Head of caudate nucleus (tissue), 42 donors: ENCODE results near the gene FAM168A.

Source experiments
- DNase-seq, 42 donors: peaks; one replicate each; pipeline versions ENCODE4 v3.0.0 to v3.0.0-alpha.2; 2020 to 2021; ENCODE audit warnings: mixed read lengths in 7 of 42
- intact Hi-C: fragments of 100-400 bp; cut with DNase I; formaldehyde crosslinking; loops from one replicate; pipeline ENCODE4 v1.15.0; 2022

FAM168A gene

DNA sequence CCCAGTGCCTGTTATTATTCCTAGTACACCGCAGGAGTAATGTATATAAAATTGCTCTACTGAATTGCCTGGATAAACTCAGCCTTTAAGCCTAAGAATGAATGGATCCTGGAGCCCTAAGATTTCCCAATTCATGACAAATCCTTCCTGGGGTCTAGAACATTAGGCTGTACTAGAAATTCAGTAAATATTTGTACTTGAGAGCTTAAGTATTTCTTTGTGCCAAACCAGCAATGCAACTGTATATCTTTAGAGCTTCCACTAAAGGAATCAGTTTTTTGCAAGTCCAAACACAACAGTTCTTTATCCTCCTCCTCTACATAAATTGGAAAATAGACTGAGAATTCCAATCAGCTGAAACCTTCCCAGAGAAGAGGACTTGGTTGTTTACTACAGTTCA lies 65.6 kb downstream of the FAM168A start:
- intact Hi-C loops = loop anchor here (10.0 kb wide), 1 partner anchor 62 kb away; the partner anchor contains the start of gene FAM168A
- DNase-seq = no peak

DNA sequence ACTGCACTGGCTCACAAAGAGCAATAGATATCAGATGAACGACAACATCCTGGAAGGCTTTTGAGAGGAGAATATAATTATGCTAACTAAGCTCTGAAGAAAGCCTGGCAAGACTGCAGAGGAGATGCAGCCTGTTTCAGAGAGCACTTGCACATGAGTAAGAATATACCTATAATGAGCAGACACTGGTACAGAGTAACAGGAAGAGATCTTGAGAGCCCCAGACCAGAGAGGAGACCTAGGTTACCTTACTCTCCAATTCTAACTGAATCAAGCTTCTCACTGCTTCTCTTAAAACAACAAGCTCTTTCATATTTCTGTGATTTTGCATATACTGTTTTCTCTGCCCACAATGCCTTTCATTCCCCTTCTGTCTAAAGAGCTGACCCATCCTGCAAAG lies 66.5 kb downstream of the FAM168A start:
- intact Hi-C loops = loop anchor here (10.0 kb wide), 1 partner anchor 63 kb away; the partner anchor contains the start of gene FAM168A
- DNase-seq = peak in 2 of 42 donors; percentile 6 to 23

DNA sequence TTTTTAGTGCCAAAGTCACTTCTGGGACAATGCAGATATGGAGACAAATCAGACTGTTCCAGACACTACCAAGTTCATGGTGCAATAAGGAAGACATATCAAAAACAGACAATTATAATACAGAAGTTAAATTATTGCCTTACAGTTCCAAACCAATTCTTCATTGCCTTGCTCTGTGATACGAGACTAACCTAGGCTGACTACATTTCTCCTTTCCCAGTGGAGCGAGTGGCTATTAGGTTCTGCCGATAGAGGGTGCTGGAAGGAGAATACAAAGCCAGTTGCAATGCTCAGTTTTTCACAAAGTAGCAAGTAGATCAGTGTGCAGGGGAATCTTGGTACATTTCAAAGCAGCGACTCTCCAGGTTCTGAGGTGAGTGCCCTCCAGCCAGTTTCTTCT lies 67.8 kb downstream of the FAM168A start:
- intact Hi-C loops = loop anchor here (10.0 kb wide), 1 partner anchor 65 kb away; the partner anchor contains the start of gene FAM168A
- no peak for DNase-seq

DNA sequence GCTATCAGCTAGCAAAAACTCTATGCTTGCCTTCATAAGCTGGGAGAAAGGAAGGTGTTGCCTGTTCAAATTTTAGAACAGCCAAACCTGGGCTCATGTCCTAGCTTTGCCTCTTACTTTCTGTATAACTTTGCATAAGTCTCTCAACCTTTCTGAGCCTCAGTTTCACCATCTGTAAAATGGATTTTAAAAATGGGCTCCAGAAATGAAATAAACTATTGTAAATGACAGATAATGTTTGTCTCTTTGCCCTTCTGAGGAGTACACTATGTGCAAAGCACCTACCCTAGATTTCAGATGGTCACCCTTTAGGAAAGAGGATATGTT lies 68.7 kb downstream of the FAM168A start:
- intact Hi-C loops = no loop called here
- no peak for DNase-seq

DNA sequence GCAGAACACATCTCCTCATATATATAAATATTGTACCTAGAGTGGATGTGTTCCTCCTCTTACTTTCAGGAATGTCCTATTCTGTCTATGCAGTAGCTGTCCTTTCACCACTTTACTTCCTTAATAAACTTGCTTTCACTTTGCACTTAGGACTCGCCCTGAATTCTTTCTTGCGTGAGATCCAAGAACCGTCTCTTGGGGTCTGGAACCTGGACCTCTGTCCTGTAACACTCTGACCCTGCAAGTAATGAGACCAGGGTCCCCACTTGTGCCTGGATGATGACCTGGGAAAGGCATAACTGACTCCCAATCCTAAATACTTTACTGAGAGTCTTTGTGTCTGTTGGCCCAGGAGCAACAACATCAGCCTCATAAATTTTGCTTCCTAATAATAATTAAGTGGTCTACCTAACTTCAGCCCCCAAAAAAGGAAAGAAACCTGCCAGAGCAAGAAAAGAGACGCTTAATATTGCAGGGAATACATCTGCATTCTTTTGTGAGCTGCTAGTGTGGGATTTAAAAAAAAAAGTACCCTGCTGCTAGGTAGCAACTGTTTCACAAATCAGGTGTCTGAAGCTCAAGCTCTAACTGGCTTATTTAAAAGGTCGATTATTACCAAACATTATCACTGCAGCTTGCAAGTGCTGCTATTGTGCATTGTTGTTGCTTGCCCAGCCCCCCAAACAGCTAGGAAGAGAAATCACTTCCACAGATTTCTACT lies 69.3 kb downstream of the FAM168A start:
- intact Hi-C loops = no loop called here
- DNase-seq = peak in 9 of 42 donors; percentile 10 to 50 (median 36)

DNA sequence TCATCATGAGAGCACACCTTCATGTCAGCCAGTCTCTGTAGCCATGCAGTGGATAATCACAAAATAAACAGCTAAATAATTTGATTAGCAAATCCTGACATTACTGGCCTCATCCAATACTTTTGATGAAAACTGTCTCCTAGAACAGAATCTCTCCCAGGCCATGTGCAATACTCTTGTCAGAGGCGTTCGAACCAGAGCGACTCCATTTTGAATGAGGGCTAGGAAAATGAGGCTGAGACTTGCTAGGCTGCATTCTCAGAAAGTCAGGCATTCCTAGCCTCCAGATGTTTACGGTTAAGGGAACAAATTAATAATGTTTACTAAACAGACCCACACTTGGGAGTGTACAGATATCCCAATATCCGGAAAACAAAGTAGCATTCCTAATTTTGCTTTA lies 69.9 kb downstream of the FAM168A start:
- intact Hi-C loops = no loop called here
- DNase-seq = no peak

DNA sequence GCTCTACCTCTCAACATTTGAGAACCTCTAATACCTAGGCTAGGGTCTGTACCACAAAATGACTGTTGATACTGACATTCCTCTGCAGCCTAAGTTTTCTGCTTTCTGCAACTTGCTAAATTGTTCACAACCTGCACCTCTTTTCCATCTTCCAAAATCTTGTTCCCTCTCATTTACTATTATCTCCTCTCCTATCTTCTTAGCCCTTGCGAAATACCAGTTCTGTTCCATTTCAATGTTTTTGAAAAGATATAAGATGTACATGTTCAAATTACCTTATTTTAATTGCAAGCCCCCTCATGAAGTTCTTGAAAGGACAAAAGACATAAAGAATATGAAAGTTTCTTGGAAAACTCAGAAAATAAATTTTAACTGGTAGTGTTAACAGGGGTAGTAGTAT lies 72.3 kb downstream of the FAM168A start:
- intact Hi-C loops = no loop called here
- no peak for DNase-seq

DNA sequence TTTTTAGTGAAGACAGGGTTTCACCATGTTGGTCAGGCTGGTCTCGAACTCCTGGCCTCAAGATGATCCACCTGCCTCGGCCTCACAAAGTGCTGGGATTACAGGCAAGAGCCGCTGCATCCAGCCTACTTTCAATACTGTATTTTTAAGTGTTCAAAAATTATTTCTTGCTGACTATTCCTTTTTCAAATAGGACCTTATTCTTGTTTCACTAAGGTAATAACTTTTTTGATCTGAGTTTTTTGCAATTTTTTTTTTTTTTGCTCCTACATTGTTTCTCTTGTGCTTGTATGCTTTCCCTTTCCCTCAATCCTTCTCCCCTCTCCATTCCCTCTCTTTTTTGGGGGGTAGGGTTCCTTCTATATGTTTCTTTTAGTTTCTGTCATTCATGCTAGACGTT lies 73.1 kb downstream of the FAM168A start:
- intact Hi-C loops = no loop called here
- DNase-seq = no peak

DNA sequence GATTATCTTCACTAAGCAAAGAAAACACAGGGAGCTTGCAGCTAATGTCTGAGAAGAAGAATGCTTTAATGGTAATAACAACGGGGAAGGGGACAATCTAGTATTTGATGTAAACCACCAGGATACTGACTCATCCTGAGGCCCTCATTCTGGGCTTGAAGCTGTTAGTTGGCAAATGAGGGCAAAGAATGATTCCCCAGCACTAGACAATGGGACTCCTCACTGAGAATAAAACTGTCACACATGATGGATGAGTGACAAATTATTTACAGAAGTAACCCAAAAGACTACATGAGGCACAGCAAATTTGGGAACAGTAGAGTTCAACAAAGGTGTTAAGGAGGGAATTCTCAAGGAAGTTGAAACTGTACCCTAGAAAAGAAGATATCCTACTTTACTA lies 76.3 kb downstream of the FAM168A start:
- peak in 5 of 42 donors; percentile 15 to 52 (median 25) for DNase-seq
- intact Hi-C loops = no loop called here

DNA sequence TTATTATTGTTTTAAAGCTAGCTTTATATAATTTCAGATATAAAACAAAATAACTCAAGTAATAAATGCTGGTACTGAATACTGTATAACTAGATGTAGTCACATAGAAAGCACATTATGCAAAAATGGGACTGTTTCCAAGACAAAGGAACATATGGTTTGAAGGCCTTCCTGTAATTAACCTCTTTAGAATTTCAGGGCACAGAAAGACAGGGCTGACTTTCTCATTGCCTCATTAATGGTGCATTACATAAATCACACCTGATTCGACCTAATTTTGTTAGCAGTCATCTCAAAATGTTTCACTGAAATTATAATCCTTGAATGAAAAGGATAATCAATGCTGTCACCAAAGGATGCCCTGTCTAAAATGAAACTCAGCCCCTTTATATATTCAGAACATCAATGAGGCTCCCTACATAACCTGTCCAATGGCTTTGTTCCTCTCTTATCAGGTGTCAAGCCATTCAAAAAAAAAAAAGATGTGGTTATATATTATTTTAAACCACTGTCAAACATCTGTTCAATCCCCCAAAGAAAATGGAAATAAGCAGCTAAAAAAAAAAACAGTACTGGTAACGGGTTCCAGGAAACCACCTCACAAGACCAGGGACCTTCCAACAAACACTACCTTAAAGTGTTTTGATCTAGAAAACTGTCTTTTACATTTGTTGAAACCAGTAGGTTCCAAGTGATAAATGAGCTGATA lies 77.4 kb downstream of the FAM168A start:
- intact Hi-C loops = no loop called here
- no peak for DNase-seq

DNA sequence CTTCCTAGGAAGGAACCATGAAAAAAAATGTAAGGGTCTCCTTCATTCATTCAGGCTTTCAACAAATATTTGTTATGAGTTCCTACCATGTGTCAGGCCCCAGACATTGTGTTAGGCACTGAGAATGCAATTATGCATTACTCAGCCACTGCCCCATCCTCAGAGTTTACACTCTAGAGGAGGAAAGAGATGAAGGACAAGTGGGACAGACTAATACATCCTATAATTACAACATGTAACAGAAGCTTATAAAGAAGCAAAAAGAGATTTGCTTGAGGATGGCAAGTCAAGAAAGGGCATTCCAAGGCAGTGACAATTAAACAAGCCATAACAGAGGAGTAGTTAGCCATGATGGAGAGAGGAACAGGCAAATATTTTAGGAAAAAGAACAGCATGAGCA lies 78.6 kb downstream of the FAM168A start:
- DNase-seq = no peak
- intact Hi-C loops = no loop called here

DNA sequence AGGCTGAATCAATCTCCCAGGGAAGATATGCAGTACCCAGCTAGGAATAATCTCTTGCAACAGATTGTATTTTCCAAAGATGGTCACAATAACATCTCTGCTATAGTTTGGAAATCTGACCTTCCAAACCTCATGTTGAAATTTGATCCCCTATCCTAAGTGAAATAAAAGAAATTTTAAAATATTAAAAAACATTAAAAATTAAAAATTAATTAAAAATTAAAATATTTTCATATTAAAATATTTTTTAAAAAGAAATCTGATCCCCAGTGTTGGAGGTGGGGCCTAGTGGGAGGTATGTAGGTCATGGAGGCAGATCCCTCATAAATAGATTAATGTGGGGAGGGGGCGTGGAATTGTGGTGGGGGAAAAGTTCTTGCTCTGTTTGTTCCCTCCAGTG lies 79.7 kb downstream of the FAM168A start:
- intact Hi-C loops = no loop called here
- no peak for DNase-seq

DNA sequence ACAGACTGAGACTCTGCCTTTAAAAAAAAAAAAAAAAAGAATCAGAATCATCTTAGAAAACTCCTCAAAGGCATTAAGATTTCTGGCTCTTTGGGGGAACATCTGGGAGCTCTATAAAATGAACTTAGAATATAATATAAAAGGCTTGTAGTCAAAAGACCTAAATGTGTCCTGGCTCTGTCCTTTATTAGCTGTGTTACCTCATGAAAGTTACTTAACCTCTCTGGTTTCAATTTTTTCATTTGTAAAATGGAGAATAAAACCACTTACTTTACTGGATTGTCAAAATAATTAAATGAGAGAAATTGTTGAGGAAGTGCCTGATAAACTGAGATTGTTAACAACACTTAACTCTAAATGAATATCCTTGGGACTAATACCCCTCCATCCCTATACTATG lies 81.8 kb downstream of the FAM168A start:
- DNase-seq = no peak
- intact Hi-C loops = no loop called here

DNA sequence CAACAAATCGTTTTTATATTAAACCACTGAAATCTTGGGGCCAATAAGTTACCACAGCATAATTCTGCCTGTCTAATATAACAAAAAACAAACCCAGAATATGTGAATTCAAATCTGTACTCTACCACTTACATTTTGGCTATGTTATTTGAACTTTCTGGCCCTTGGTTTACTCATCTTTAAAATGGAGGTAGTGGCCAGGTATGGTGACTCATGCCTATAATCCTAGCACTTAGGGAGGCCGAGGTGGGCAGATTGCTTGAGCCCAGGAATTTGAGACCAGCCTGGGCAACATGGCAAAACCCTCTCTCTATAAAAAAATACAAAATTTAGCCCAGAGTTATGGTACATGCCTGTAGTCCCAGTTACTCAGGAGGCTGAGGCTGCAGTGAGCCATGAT lies 84.2 kb downstream of the FAM168A start:
- intact Hi-C loops = no loop called here
- DNase-seq = no peak

DNA sequence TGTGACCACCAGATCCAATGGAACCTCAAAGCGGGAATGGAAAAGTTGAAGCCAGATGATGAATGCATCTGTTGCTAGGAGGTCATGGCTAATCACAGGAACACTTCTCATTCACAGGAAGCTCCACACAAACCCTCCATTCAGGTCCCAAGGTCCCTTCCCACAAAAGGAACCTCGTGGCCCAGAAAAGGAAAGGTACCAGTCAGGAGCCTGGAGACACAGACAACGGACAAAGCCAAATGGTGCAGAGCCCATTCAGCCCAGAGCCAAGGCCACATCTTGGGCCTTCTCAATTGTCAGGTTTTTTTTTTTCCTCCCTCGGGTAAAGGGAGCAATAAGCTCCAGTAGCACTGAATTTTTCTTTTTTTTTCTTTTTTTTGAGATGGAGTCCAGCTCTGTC lies 87.0 kb downstream of the FAM168A start:
- intact Hi-C loops = no loop called here
- DNase-seq = peak in 3 of 42 donors; percentile 22 to 42 (median 33)

DNA sequence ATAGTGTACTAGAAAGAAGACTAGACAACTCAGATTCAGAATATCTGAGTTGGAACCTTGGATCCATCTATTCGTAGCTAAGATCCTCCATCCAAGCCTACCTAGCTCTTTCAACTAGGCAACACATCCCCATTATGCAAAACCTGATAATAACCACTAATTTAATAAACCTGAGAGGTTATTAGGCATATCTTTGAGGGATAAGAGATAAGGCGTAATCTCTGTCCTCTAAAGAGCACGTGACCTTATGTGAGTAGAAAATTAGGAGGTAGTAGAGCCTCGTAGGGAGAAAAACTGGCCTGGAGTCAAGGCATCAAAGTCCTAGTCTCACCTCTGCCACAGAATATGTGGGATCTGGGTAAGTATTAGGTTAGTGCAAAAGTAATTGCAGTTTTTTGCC lies 87.8 kb downstream of the FAM168A start:
- intact Hi-C loops = no loop called here
- no peak for DNase-seq

DNA sequence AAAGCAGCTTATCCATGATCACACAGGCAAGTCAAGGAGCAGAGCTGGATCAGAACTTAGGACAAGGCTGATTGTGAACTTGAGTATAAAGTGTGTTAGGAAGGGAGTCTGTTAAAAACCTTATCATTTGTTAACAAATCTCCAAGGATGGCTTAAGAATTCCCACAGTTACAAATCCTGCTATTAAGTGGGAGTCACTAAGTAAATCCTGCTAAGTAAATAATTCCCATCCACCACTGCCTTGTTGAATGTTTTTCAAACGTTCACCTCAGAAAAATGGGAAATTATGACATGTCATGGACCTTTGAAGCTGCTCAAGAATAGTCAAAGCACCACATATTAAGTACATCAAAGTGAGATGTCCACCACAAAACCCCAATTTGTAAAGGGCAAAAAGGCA lies 88.7 kb downstream of the FAM168A start:
- intact Hi-C loops = no loop called here
- DNase-seq = no peak

DNA sequence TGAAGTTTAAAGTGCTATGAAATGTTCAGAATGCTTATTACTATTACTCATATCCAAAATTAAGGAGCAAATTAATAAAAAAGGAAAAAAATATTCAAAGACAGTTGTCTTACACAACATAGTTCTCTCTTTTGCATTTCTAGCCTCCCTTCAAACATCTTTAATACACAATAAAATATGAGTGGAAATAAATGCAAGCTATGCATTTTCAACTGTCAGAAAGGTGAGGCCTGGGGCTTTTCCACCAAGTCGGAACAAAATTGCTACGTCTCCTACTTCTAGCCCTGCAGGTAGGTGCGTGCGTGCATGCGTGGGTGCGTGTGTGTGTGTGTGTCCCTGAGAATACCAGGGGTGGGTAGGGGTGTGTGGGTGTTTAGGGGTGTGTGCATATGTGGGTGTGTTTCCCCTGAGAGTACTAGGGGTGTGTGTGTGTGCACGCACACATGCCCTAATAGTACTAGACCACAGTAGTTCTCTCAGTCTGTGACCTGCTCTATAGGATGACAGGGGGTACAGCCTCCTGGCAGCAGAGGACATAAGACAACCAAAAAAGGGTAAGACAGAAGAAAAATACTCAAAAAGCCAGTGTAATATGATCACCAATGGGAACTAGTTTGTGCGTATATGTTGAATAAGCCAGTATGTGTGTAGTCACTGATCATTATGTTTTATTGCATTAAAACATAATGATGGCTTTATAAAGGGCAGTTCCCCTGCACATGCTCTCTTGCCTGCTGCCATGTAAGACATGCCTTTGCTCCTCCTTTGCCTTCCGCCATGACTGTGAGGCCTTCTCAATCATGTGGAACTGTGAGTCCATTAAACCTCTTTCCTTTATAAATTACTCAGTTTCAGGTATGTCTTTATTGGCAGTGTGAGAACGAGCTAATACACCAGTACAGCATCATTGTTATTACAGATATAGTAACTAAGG lies 89.4 kb downstream of the FAM168A start:
- intact Hi-C loops = no loop called here
- DNase-seq = peak in 36 of 42 donors; percentile 13 to 81 (median 47)

DNA sequence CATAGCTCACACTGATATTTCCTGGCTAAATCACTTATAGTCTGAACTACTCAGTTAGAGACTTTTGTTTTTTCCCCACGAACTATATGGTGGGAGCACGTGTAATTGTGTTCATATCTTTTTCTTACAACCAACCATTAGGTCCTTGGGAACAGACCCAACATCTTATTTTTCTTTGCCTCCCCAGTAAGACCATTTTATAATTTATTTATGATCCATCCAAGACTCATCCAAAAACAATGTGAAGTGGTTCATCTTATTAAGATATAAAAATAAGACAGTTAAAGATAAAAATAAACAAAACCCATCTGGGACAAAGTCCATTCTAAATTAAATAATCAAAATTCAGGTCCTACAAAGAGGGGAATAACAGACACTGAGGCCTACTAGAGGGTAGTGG lies 90.8 kb downstream of the FAM168A start:
- no peak for DNase-seq
- intact Hi-C loops = no loop called here

DNA sequence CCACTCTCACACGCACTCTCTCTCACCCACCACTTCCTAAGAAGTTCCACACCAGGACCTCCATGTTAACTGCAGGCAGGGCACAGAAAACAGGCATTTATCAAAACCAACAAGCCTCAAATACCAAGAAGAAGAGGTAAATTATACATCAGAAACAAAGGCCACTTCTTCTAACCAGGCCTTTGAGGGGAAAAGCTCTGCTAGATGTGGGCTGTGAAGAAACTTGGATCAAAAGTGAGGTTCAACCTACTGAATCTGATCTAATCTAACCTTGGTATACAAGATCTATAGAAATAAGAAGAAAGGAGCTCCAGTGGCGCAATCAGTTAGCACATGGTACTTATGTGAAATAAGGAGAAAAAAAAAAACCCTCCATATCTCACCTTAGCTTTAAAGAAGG lies 91.9 kb downstream of the FAM168A start:
- intact Hi-C loops = no loop called here
- DNase-seq = no peak
